Measurements from ENCODE around the gene C1QTNF1.
A peak's percentile ranks its signal among the peaks of the same experiment; 100 is the strongest.
"Not testable (repeated sequence)": the region's sequence is repeated elsewhere in the genome, so short reads cannot be mapped to it uniquely, and the experiment has no call there.

The C1QTNF1 gene

DNA sequence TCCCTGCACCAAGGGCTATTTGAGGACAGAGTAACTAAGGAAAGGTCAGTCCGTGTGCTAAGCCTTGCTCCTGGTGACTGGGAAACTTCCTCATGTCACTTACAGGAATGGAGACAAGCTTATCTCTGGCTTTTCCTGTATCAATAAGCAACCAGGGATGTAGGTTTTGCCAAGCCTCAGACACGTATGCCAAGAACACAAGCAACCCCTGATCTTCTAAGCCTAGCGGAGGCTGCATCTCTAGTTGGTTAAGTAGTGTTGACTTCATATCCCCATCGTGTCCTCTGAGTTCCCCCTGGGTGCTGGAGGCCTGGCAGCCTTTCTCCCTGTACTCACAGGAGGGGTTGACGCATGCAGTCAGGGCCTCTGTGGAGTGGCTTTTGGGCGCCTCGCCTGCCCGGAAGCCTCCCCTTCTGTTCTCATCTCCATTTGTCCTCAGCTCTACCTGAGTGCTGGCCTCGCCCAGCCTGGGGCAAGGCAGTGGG lies 1.4 kb upstream of the C1QTNF1 start:
- no peak for DNase-seq

DNA sequence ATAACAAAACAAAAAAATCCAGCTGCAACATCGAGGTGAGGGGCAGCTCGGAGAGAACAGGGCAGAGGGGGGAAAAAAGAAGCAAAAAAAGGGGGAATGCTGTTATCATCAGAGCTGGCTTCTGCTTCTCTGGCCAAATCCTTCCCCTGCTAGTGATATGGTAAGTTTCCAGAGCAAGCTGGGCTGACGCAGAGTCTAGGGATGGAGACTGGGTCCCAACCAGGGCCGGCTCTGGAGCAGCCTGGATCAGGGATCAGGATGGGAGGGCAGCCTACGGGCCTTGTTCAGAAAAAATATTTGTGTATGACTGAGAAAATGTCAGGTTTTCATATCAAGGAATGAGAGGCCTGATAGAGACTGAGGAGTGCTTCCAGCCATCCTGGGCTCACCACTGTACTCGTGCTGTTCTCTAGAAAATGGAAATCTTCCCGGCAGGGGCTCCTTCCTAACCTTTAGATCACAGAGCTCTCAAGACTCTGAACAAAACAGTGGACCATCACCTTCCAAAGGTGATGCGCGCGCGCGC lies 726 bp upstream of the C1QTNF1 start:
- no peak for DNase-seq

DNA sequence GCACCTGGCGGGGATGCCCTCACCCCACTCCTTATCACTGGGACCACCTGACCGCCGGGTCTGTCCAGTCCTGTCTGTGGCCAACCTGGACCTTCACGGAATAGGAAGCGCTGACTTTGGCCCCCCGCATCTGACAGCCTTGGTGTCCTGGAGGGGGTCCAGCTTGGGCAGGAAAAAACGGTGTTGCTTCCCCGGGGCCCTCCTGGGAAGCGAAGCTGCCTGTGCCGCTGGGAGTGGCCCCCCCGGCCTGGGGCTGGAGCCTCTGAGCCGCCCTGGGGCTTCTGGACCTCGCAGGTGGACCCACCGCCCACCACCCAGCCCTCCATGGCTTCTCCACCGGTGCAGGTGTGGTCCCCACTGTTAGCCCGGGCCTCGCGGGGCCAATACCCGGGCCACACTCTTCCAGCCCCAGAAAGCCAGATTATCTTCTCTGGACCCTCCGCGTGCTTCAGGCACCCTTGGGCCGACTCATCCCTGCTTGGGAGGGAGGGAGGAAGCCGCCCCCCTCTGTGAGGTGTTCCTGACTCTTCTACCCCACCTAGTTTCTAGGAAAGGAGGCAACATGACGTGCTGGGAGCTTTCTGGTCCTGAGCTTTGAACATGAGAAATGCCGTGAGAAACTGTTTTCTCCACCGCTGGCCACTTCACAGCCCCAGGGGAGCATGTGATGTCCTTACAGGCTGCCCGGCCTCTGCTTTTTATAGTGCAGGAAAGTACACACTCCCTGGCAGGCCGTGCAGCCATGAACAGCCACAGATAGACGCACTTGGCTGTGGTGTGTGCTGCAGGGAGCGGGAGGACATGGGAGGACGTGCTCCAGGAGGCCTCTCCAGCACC lies 1.1 kb downstream of the C1QTNF1 start:
- no peak for DNase-seq

DNA sequence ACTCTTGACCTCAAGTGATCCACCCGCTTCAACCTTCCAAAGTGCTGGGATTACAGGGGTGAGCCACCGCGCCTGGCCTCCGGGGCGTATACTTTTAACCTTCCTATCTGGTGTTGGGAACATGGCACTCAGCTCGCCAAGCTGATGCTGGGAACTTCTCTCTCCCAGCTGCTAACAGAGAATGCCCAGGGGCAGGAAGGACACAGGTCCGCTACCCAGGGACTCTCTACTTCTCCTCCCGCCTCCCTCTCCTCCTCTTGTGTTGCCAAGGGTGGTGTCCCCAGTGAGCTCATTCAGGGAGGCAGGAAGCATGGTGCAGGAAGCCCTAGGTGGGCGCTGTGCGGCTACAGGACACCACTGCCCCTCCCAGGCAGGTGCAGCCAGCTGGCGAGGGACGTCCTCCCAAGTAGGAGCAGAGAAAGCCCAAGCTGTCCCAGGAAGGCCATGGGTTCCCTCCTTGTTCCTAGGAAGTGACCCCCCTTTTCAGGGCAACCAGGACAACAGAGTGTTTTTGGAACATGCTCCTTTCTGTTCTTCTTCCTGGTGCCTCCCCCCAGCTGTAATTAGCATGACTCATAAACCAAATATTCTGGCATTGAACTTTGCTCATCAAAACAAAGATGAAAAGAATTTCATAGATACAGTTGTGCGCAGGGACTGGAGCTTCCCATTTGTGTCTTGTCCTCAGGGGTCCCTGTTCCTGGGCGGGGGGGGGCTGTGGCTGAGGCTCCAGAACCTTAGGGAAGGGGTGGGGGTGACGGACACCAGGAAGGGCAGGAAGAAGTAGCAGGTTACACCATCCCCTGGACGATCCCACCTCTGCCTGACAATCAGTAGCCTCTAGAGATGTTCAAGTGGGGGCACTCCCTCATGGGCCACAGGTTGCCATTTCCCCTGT lies 2.7 kb downstream of the C1QTNF1 start:
- no peak for DNase-seq

DNA sequence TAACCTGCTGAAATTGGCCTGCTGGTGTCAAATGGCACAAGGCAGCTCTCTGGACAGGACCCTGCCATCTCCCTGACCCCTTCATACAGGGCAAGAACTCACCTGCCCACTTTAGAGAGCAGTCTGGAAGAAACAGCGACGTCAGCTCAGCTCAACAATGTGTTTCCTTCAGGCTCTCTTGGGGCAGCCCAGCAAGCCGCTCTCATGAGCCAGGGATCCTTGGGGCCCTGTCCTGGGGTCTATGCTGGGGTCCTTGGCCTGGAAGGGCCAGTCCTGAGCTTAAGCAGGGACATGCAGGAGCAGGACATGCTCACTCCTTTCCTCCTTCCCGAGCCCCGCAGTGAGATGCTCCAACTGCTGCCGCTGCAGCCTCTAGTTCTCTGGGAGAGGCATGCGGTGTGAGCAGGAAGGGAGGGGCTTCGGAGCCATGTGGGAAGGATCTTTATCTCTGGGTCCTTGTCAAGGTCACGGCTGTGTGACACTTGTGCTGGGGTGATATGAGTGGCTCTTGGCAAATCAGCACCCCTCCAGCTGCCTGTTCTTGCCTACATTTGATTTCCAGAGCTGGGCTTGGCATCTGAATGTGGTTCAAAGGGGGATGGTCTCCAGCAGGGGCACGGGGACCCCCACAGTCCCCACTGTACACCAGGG lies 3.4 kb downstream of the C1QTNF1 start:
- DNase-seq, result no peak

- DNase-seq, result no peak
These were observed 4.0 kb downstream of the C1QTNF1 start for GRCh38 chr17:79027925-79028491.

- no peak for DNase-seq
These were observed 4.7 kb downstream of the C1QTNF1 start for GRCh38 chr17:79028496-79029326.

DNA sequence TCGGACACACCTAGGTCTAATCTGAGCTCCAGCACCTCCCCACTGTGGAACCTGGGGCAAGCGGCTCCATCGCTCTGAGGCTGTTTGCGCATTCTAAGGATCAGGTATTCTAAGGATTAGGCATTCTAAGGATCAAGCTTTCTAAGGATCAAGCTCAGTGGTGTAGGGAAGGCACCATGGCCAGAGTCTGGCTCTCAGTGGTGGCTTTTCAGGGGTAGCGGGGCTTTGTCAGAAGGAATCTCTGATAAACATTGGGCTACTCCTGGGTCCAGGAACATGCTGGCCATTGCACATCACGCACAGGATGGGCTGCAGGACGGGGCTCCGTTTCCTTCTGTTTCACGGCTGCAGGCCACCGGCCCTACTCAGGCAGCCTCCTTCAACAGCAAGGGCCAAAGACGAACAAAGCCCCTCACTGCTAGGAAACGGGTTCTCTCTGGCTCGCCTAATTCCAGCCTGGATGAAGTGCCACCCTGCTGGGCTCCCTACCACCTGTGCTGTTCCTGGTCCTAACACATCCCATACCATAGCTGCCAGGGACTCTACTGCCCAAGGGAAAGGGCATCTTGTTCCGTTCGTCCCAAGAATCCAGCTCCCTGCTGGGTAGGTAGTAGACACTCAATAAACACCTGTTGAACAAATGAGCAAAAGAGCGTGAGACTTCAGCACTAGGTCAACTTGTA lies 5.5 kb downstream of the C1QTNF1 start:
- DNase-seq, result no peak

- not testable (repeated sequence) for DNase-seq
These were observed 6.7 kb downstream of the C1QTNF1 start for GRCh38 chr17:79030636-79031035.

- DNase-seq, result no peak
These were observed 8.3 kb downstream of the C1QTNF1 start for GRCh38 chr17:79031996-79032875.

DNA sequence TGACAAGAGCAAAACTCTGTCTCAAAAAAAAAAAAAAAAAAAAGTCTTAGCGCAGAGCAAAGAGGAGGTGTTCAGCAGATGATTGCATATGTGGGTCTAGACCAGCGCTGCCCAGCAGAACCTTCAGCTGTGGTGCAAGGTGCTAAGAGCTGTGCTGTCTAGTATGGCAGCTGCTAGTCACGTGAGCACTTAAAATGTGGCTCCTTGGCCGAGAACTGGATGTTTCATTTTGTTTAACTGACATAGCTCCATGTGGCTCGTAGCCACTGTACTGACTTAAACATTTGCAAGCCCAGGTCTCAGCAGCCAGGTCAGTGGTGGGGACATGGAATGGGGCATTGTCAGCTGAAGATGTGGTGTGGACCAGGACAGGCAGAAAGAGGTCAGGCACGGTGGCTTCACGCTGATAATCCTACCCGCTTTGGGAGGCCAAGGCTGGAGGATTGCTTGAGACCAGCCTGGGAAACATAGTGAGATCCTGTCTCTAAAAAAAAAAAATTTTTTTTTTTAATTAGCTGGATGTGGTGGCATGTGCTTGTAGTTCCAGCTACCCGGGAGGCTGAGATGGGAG lies 9.2 kb downstream of the C1QTNF1 start:
- no peak for DNase-seq

GRCh38 chr17:79033741-79034501 lies 10.0 kb downstream of the C1QTNF1 start:
- peak in 54 of 58 donors; percentile 16 to 83 (median 60) for DNase-seq

DNA sequence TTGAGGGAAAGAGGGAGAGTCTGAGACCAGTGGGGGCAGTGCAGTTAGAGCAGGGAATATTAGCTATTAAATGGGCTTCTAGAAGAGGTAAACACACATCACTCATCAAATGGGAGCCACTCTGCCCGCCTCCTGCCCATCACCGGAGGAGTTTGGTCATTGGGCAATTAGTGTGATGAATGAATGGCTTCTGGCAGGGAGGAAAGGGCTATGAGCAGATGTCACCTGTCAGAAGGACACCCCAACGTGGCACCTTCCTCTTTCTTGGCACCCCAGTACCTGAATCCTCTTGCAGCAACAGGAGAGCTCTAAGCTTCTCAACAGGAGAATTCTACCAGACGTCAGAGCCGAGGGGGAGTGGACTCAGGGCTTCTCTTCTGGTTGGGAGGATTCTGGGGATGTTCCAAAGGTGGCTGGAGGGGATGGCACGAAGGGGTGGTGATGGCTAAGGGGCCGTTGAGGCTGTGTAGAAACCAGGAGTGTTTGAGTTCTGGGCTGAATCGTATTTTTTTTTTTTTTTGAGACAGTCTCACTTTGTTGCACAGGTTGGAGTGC lies 11.0 kb downstream of the C1QTNF1 start:
- no peak for DNase-seq

DNA sequence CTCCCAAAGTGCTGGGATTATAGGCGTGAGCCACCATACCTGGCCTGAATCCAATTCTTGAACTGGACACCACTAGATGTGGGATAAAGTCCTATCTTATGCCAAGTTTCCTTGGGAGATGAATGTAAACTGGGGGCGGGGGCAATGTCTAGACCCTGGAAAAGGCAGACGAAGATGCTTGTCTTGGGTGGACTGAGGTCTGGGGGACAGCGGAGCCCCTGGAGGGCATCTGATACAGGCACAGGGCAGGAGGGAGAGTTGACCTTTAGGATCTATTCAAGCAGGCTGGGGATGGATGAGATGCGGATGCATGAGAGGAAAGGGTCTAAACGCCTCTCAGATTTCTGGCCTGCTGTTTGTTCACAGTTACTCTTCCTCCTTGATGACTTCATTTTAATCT lies 11.7 kb downstream of the C1QTNF1 start:
- DNase-seq, result no peak

GRCh38 chr17:79036181-79036580 lies 12.2 kb downstream of the C1QTNF1 start:
- DNase-seq, result no peak

GRCh38 chr17:79036596-79036995 lies 12.6 kb downstream of the C1QTNF1 start:
- peak in 3 of 58 donors; percentile 10 to 51 (median 26) for DNase-seq

Data from anterior cingulate cortex (tissue), 58 donors.